ENCODE measurements around the gene GNAS. TPM values are rescaled to one million over a fixed set of nuclear protein-coding genes. Genes with fewer than 3 reads are reported as not detected.

Gene GNAS
- total and polyA plus RNA-seq, 10 of the 15 experiments (the other 5 are each of a cell fraction or from before 2014, with no cell fraction given): 209 to 950 (median 394) TPM

DNA sequence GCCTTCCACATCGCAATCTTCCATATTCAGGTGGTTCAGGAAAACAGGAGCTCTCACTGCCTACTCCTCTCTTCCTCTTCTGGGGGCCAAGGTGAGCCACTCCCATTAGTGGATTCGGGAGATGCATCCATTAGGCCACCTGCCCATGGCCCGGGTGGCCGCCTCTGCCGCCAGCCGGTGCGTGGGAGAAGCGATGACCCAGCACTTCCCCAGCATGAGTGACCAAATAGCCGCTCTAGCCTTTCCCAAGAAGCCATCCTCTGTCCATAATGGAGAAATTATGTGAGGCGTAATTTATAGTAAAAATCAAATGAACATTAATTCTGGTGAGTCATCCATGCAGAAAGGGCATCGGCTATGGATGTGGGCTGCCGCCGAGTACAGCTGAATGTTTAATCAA, 41.2 kb upstream of the GNAS start:
- H3K9ac ChIP-seq (ENCODE audit: control insufficient read depth, insufficient read depth, low read length): no peak overlapping the region
- no peak overlapping the region for H3K27ac ChIP-seq (ENCODE audit: control insufficient read depth, insufficient read depth)
- no peaks in the 10 kb centered on the region for H3K4me1 ChIP-seq (ENCODE audit: control insufficient read depth, insufficient read depth, low read length)
- ATAC-seq (no peak), FAIRE-seq (no peak), DNase-seq (ENCODE audit: low read depth, low spot score) (no peak)
- H3K79me2 ChIP-seq (ENCODE audit: control insufficient read depth, insufficient read depth, low read length): no peaks in the 10 kb centered on the region
- H3K36me3 ChIP-seq (ENCODE audit: control insufficient read depth in 2 of 2, insufficient read depth in 2 of 2, low read length in 1 of 2): no peaks in the 10 kb centered on the region
- ChIA-PET RAD21 (ENCODE audit: unreplicated experiment) (no interaction called here), CTCF (no interaction called here), POLR2A (no interaction called here), SMC1A (ENCODE audit: uncharacterized antibody, unreplicated experiment) (no interaction called here)
- H4K20me1 ChIP-seq (ENCODE audit: control insufficient read depth, insufficient read depth): no peaks in the 10 kb centered on the region; the same call in 1 of the 2 replicates
- BruUV-seq (replicated peaks): no TSS peak
- intact Hi-C loops (cut with micrococcal nuclease; ENCODE audit: unreplicated experiment): no loop called here
- H2AFZ ChIP-seq (ENCODE audit: control insufficient read depth, low read depth, low read length): no peak overlapping the region
- no peaks in the 10 kb centered on the region for H3K9me3 ChIP-seq (replicated peaks; ENCODE audit: control insufficient read depth, insufficient read depth, low read length)
- no peak for TF ChIP-seq SP1 (IDR thresholded peaks at IDR 0.05; ENCODE audit: low read depth, low read length)
- no peak for TF ChIP-seq EED (IDR thresholded peaks at IDR 0.05; ENCODE audit: low read depth)
- no peak for TF ChIP-seq CEBPB (IDR thresholded peaks at IDR 0.05; ENCODE audit: borderline replicate concordance in 1 of 2, low read depth in 2 of 2, low read length in 2 of 2)
- no peak for TF ChIP-seq BMI1 (IDR thresholded peaks at IDR 0.05; ENCODE audit: borderline replicate concordance)
- TF ChIP-seq, protein P1, sequence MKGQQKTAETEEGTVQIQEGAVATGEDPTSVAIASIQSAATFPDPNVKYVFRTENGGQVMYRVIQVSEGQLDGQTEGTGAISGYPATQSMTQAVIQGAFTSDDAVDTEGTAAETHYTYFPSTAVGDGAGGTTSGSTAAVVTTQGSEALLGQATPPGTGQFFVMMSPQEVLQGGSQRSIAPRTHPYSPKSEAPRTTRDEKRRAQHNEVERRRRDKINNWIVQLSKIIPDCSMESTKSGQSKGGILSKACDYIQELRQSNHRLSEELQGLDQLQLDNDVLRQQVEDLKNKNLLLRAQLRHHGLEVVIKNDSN (IDR thresholded peaks at IDR 0.05; ENCODE audit: borderline replicate concordance, extremely low read length, insufficient read depth, low read depth, low read length): no peak
- TF ChIP-seq SMAD1 (IDR thresholded peaks at IDR 0.05; ENCODE audit: low read depth, partially characterized antibody): no peak
- no peak for TF ChIP-seq ZNF24 (IDR thresholded peaks at IDR 0.05)
- no peak for TF ChIP-seq ZNF622 (IDR thresholded peaks at IDR 0.05)
- TF ChIP-seq, protein P2, sequence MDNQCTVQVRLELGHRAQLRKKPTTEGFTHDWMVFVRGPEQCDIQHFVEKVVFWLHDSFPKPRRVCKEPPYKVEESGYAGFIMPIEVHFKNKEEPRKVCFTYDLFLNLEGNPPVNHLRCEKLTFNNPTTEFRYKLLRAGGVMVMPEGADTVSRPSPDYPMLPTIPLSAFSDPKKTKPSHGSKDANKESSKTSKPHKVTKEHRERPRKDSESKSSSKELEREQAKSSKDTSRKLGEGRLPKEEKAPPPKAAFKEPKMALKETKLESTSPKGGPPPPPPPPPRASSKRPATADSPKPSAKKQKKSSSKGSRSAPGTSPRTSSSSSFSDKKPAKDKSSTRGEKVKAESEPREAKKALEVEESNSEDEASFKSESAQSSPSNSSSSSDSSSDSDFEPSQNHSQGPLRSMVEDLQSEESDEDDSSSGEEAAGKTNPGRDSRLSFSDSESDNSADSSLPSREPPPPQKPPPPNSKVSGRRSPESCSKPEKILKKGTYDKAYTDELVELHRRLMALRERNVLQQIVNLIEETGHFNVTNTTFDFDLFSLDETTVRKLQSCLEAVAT (IDR thresholded peaks at IDR 0.05): no peak
- TF ChIP-seq, protein P3, sequence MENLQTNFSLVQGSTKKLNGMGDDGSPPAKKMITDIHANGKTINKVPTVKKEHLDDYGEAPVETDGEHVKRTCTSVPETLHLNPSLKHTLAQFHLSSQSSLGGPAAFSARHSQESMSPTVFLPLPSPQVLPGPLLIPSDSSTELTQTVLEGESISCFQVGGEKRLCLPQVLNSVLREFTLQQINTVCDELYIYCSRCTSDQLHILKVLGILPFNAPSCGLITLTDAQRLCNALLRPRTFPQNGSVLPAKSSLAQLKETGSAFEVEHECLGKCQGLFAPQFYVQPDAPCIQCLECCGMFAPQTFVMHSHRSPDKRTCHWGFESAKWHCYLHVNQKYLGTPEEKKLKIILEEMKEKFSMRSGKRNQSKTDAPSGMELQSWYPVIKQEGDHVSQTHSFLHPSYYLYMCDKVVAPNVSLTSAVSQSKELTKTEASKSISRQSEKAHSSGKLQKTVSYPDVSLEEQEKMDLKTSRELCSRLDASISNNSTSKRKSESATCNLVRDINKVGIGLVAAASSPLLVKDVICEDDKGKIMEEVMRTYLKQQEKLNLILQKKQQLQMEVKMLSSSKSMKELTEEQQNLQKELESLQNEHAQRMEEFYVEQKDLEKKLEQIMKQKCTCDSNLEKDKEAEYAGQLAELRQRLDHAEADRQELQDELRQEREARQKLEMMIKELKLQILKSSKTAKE (IDR thresholded peaks at IDR 0.05; ENCODE audit: low read depth, poor library complexity, severe bottlenecking): no peak
- no peak overlapping the region for H3K4me2 ChIP-seq (ENCODE audit: control insufficient read depth, insufficient read depth)
- H3K27me3 ChIP-seq (replicated peaks in 1 of 2; ENCODE audit: control insufficient read depth in 2 of 2, insufficient read depth in 2 of 2, low read length in 1 of 2): no peaks in the 10 kb centered on the region; a peak in 2 of 4 replicates
- H3K4me3 ChIP-seq: no peak overlapping the region
- 88% methylated on average over 13 of the region's 13 CpGs for WGBS (ENCODE audit: insufficient coverage, insufficient replicate concordance, low lambda C conversion rate, missing lambda C conversion rate)
- in situ Hi-C loops (cut with MboI): no loop called here
